ENCODE data around the gene CCDC15.
"Not testable (repeated sequence)": the region's sequence is repeated elsewhere in the genome, so short reads cannot be mapped to it uniquely, and the experiment has no call there.

The CCDC15 gene

GRCh38 chr11:125082611-125083311, 128.8 kb downstream of the CCDC15 start:
- ATAC-seq (no peak), DNase-seq (no peak)

GRCh38 chr11:125083312-125084056, 129.5 kb downstream of the CCDC15 start:
- DNase-seq: no peak
- no peak for ATAC-seq

DNA sequence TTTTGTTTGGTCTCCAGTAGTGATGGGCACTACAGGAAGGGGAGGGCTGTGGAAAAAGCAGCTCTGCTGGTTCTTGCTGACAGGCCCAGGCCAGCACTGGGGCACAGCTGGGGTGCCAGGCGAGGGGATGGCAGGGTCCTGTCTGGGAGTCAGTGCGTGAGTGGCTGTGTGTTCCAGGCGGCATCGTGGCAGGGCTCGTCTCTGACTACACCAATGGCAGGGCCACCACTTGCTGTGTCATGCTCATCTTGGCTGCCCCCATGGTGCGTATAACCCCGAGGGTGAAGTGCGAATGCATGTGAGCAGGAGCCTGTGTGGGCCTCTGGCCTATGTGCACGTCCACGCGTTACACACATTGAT, 130.0 kb downstream of the CCDC15 start:
- DNase-seq (no peak), ATAC-seq (no peak)

DNA sequence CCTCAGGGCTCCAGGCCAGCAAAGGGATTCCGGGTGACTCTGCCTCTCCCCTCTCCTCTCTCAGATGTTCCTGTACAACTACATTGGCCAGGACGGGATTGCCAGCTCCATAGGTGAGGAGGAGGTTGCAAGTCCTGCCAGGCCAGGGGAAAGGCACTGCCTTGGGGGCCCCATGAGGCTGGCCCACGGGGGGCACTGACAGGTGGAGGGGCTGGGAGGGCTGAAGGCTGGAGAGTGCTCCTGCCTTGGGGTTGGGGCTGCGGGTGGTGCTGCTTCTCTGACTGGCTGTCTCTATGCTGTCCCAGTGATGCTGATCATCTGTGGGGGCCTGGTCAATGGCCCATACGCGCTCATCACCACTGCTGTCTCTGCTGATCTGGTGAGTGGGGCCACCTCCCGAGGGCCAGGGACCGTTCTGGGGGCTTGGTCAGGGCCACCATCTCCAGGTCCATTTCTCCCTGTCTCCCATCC, 130.8 kb downstream of the CCDC15 start:
- ATAC-seq (no peak), DNase-seq (no peak)

DNA sequence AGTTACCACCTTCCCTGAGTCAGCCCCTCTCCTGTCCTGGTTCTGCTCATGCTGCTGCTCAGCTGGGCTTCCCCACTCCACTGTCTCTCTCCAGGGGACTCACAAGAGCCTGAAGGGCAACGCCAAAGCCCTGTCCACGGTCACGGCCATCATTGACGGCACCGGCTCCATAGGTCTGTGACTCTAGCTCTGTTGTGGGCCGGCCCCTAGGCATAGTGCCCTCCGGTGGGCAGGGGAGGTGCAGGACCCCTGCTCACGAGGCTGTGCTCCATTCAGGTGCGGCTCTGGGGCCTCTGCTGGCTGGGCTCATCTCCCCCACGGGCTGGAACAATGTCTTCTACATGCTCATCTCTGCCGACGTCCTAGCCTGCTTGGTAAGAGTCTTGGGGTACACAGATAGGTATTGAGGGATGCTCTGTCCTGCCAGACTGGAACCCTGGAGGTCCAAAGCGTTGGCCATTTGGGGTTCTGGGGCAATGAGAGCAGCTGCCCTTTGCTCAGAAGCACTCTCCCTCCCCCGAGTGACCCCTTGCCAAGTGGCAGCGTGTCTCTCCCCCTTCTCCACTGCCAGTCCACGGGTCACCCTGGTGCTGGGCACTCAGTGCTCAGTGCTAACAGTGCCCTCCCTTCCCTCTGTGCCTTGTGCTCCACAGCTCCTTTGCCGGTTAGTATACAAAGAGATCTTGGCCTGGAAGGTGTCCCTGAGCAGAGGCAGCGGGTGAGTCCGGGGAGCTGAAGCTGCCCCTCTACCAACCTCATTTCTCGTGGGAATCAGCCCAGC, 131.5 kb downstream of the CCDC15 start:
- DNase-seq (no peak), ATAC-seq (no peak)

- ATAC-seq (no peak), DNase-seq (no peak)
Measured at GRCh38 chr11:125086633-125087296, 132.8 kb downstream of the CCDC15 start.

GRCh38 chr11:125088123-125088522, 134.1 kb downstream of the CCDC15 start:
- DNase-seq (no peak), ATAC-seq (no peak)

DNA sequence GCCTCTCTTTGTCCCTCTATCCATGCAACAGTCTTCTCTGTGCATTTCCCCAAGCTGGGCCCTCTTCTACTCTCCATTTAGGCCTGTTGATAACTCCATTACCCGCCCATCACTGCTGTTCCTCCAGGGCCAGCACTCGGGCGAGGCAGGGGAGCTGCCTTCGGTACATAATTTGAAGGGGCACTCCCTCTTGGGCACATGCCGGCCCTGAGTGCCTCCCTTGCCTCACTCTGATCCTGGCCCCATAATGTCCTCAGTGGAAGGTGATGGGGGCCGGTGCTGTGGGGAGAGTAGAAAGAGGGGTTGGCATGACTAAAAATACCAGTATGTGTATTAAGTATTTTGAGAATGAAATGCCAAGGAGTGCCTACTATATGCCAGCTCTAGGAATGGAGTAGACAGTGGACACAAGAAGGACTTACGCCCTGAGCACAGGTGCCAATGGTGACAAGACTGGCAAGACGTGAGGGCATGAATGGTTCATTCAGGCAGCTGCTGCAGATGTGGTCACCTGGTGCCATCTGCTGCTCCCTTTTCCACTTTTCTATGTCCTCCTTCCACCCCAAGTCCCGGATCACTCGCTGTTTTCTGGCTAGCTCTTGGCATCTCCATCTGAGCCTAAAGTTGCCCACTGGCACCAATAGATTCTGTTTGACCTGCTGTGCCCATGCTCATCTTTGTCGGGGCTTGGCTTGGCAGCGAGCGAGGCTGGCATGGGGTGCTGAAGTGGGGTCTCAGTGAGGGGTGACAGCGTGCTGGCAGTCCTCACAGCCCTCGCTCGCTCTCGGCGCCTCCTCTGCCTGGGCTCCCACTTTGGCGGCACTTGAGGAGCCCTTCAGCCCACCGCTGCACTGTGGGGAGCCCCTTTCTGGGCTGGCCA, 134.8 kb downstream of the CCDC15 start:
- no peak for ATAC-seq
- no peak for DNase-seq

GRCh38 chr11:125089481-125089880, 135.5 kb downstream of the CCDC15 start:
- DNase-seq, ATAC-seq: not testable (repeated sequence)

DNA sequence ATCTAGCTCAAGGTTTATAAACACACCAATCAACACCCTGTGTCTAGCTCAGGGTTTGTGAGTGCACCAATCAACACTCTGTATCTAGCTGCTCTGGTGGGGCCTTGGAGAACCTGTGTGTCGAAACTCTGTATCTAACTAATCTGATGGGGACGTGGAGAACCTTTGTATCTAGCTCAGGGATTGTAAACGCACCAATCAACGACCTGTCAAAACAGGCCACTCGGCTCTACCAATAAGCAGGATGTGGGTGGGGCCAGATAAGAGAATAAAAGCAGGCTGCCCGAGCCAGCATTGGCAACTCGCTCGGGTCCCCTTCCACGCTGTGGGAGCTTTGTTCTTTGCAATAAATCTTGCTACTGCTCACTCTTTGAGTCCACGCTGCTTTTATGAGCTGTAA, 136.1 kb downstream of the CCDC15 start:
- not testable (repeated sequence) for ATAC-seq, DNase-seq

DNA sequence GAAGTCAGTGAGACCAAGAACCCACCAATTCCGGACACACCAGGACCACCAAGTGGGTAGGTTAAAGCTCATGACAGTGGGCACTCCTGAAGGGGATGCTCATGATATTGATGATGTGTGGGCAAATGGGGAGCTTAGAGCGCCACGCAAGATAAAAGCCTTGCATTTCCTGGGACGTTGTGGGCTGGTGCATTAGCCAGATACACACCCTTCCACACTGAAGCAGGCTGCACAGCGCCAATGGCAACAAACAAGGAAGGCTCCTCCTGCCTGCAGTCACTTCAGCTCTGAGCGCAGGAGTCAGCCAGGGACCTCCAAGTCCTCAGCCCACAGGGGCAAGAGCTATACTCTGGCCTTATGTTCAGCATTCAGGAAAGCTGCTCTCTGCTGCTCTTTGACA, 136.8 kb downstream of the CCDC15 start:
- DNase-seq: no peak
- ATAC-seq: no peak
